Measurements from ENCODE around the gene GRK5. TPM values are rescaled to one million over a fixed set of nuclear protein-coding genes. Genes with fewer than 3 reads are reported as not detected.

The GRK5 gene
- total and polyA plus RNA-seq, 12 donors: 9.3 to 96.4 (median 21.5) TPM

DNA sequence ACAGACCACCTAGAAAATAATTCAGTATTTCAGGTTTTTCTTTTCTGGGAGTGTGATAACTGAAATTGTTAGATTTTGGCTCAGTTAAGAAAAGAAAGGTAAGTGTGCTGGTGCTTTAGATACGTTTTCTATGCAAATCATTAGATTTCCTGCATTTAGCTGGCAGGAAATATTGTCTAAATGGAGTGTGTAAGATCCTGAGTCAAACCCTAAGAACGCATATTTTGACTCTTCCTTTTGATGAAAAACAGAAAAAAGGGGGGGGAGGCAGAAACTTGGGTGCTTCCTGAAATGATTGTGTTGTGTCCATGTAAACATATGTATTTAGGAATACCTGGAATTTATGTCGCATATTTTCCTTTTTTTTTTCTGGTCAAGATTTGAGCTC is 1.2 kb downstream of the GRK5 start:
- Histone ChIP-seq H3K4me1 (replicated peaks in 1 of 2) (peaks cover 16 to 57% of the 10 kb centered on the region in 2 donors), H3K4me3 (peak overlapping the region in 2 of 4 donors; percentile 43 to 99), H3K36me3 (replicated peaks in 1 of 2) (no peaks in the 10 kb centered on the region), H3K27me3 (no peaks in the 10 kb centered on the region), H3K27ac (peak overlapping the region; percentile 22 to 99 (median 96)), H3K9me3 (replicated peaks in 1 of 3) (no peaks in the 10 kb centered on the region)
- intact Hi-C loops (cut with DNase I): loop anchor here in 1 of 2 donors (5.0 to 10.0 kb wide), 2 partner anchors 64 to 396 kb away; no protein-coding TSS in a partner anchor
- 9 to 14% (median 11%) methylated on average over 3 of the region's 3 CpGs for WGBS, 4 donors
- DNase-seq: no peak
- TF ChIP-seq CTCF (IDR thresholded peaks at IDR 0.05) (no peak), POLR2A (IDR thresholded peaks at IDR 0.05) (no peak)

GRCh38 chr10:119209035-119209735 is 1.8 kb downstream of the GRK5 start:
- DNase-seq: peak; percentile 47 to 84 (median 67)
- peak overlapping the region; percentile 7 to 99 (median 51) for H3K27ac ChIP-seq
- no peak for TF ChIP-seq POLR2A (IDR thresholded peaks at IDR 0.05)
- TF ChIP-seq CTCF (IDR thresholded peaks at IDR 0.05): peak; percentile 57 to 82 (median 77)
- no peaks in the 10 kb centered on the region for H3K27me3 ChIP-seq
- intact Hi-C loops (cut with DNase I): loop anchor here in 1 of 2 donors (5.0 to 10.0 kb wide), 2 partner anchors 63 to 396 kb away; no protein-coding TSS in a partner anchor
- WGBS, 4 donors: 13 to 25% (median 15%) methylated on average over 14 to 15 of the region's 15 CpGs
- peaks cover 16 to 57% of the 10 kb centered on the region in 2 donors for H3K4me1 ChIP-seq (replicated peaks in 1 of 2)
- H3K36me3 ChIP-seq (replicated peaks in 1 of 2): no peaks in the 10 kb centered on the region
- H3K4me3 ChIP-seq: peak overlapping the region in 2 of 4 donors; percentile 43 to 99
- no peaks in the 10 kb centered on the region for H3K9me3 ChIP-seq (replicated peaks in 1 of 3)

GRCh38 chr10:119209736-119210355 is 2.5 kb downstream of the GRK5 start:
- peak overlapping the region in 4 of 5 donors; percentile 16 to 98 (median 36) for H3K27ac ChIP-seq
- H3K36me3 ChIP-seq (replicated peaks in 1 of 2): no peaks in the 10 kb centered on the region
- no peaks in the 10 kb centered on the region for H3K9me3 ChIP-seq (replicated peaks in 1 of 3)
- no peak for DNase-seq
- no peaks in the 10 kb centered on the region for H3K27me3 ChIP-seq
- no peak for TF ChIP-seq POLR2A (IDR thresholded peaks at IDR 0.05)
- peak in 1 of 6 experiments; percentile 34 for TF ChIP-seq CTCF (IDR thresholded peaks at IDR 0.05)
- H3K4me3 ChIP-seq: peak overlapping the region in 1 of 4 donors; percentile 99
- peaks cover 16 to 57% of the 10 kb centered on the region in 2 donors for H3K4me1 ChIP-seq (replicated peaks in 1 of 2)
- WGBS, 4 donors: 32 to 40% (median 36%) methylated on average over 9 of the region's 9 CpGs
- intact Hi-C loops (cut with DNase I): loop anchor here in 1 of 2 donors (5.0 to 10.0 kb wide), 2 partner anchors 62 to 395 kb away; no protein-coding TSS in a partner anchor

DNA sequence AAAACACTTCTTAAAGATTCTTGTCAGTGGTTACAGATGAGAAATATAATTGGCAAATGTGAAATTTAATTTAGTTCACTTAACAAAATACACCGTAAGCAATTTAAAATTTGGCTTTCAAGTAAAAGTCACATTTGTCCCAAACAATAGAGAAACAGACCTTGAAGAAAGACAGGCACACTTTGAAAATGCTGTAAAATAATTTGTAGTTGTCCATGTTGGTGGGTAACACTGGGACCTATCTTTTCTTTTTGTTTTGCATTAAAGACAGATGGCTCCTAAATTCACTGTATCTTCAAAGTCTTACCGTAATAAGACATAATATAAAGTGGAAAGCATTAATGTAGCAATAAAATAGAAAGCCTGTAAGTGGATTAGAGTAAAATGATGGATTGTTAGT is 3.3 kb downstream of the GRK5 start:
- DNase-seq: no peak
- 74 to 81% (median 78%) methylated on average over 2 of the region's 2 CpGs for WGBS, 4 donors
- intact Hi-C loops (cut with DNase I): no loop called here
- Histone ChIP-seq H3K27ac (peak overlapping the region in 2 of 5 donors; percentile 16 to 98), H3K4me1 (replicated peaks in 1 of 2) (peaks cover 16 to 62% of the 10 kb centered on the region in 2 donors), H3K36me3 (replicated peaks in 1 of 2) (no peaks in the 10 kb centered on the region), H3K4me3 (no peak overlapping the region), H3K27me3 (no peaks in the 10 kb centered on the region), H3K9me3 (replicated peaks in 1 of 3) (no peaks in the 10 kb centered on the region)
- TF ChIP-seq CTCF (IDR thresholded peaks at IDR 0.05) (no peak), POLR2A (IDR thresholded peaks at IDR 0.05) (no peak)
